ENCODE results near the gene BANP. TPM values are rescaled to one million over a fixed set of nuclear protein-coding genes. Genes with fewer than 3 reads are reported as not detected.

The BANP gene
- total RNA-seq, 2 experiments from 2014 or later: 39.6 to 58.0 TPM

DNA sequence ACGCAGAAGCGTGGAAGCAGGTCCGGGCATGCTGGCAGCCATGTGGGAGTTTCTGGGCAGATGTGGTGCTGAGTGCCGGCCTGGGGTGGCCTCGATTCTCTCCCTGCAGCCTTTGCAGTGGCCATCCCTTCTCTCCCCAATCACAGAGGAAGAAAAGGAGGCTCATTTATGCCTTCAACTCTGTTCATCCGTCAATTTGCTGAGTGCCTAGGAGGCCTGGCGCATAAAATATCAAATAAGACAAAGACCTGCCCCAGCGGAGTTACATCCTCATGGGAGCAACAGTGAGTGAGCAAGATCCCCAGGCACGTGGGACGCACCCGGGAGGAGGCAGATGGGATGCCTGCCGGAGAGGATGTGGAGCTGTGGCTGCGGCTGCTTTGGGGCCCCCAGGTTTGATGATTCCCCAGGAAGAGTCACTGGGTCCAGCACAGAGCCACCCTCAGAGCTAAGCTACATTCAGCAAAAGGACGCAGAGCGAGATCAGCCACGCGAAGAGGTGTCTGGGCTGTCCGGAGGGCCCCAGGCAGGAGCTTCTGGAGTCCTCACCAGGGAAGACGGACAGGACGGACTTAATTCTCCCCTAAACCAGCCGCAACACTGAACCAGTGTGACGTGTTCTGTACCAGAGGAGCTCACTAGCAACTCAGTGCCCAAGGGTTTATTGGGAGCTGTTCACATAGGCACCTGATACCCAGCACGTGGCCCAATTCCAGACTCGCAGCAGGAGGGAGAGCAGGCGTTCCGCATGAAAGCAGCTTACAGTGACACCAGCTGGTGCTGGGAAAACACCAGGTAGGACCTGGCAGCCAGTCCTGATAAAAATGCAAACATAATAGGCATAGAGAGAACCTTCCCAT is 26.2 kb upstream of the BANP start:
- no peak overlapping the region for H3K4me2 ChIP-seq (ENCODE audit: low read length)
- BruUV-seq (replicated peaks): no TSS peak
- no peaks in the 10 kb centered on the region for H3K36me3 ChIP-seq (ENCODE audit: insufficient read depth, low read length)
- no peaks in the 10 kb centered on the region for H4K20me1 ChIP-seq (ENCODE audit: insufficient read depth, low read length)
- H3K9me2 ChIP-seq (ENCODE audit: insufficient read depth, low read length): no peaks in the 10 kb centered on the region
- H3K4me1 ChIP-seq (ENCODE audit: insufficient read depth, low read length, poor library complexity, severe bottlenecking): peaks cover 5% of the 10 kb centered on the region
- DNase-seq (ENCODE audit: low spot score): no peak
- intact Hi-C loops (cut with micrococcal nuclease; ENCODE audit: unreplicated experiment): no loop called here
- no peak overlapping the region for H2AFZ ChIP-seq (ENCODE audit: low read length)
- no peak overlapping the region for H3K4me3 ChIP-seq (ENCODE audit: low read depth, low read length, poor library complexity, severe bottlenecking)
- ChIA-PET POLR2A (no interaction called here), CTCF (ENCODE audit: unreplicated experiment) (no interaction called here)
- no peaks in the 10 kb centered on the region for H3K79me2 ChIP-seq (ENCODE audit: insufficient read depth, low read depth, low read length)
- no peaks in the 10 kb centered on the region for H3K9me3 ChIP-seq (ENCODE audit: low read length)
- H3K27ac ChIP-seq (ENCODE audit: low read depth, low read length, poor library complexity, severe bottlenecking): no peak overlapping the region
- TF ChIP-seq CTCF (conservative IDR thresholded peaks at IDR 0.05; ENCODE audit: low read length): no peak
- no peak for TF ChIP-seq EZH2phosphoT487 (IDR thresholded peaks at IDR 0.05; ENCODE audit: borderline replicate concordance, low read depth, low read length)

- TF ChIP-seq EZH2phosphoT487 (IDR thresholded peaks at IDR 0.05; ENCODE audit: borderline replicate concordance, low read depth, low read length) (no peak), CTCF (conservative IDR thresholded peaks at IDR 0.05; ENCODE audit: low read length) (no peak)
- ChIA-PET CTCF (ENCODE audit: unreplicated experiment) (no interaction called here), POLR2A (interaction anchor here (0.6 kb wide), 2 partner anchors 10 to 1258 kb away, joined by 3 read pairs; partner anchors contain the start of gene CA5A)
- no TSS peak for BruUV-seq (replicated peaks)
- no peak overlapping the region for H2AFZ ChIP-seq (ENCODE audit: low read length)
- no peak overlapping the region for H3K27ac ChIP-seq (ENCODE audit: low read depth, low read length, poor library complexity, severe bottlenecking)
- no peak overlapping the region for H3K4me2 ChIP-seq (ENCODE audit: low read length)
- no peaks in the 10 kb centered on the region for H4K20me1 ChIP-seq (ENCODE audit: insufficient read depth, low read length)
- no peak overlapping the region for H3K4me3 ChIP-seq (ENCODE audit: low read depth, low read length, poor library complexity, severe bottlenecking)
- peaks cover 5% of the 10 kb centered on the region for H3K4me1 ChIP-seq (ENCODE audit: insufficient read depth, low read length, poor library complexity, severe bottlenecking)
- DNase-seq (ENCODE audit: low spot score): no peak
- intact Hi-C loops (cut with micrococcal nuclease; ENCODE audit: unreplicated experiment): no loop called here
- no peaks in the 10 kb centered on the region for H3K36me3 ChIP-seq (ENCODE audit: insufficient read depth, low read length)
- no peaks in the 10 kb centered on the region for H3K9me2 ChIP-seq (ENCODE audit: insufficient read depth, low read length)
- no peaks in the 10 kb centered on the region for H3K9me3 ChIP-seq (ENCODE audit: low read length)
- H3K79me2 ChIP-seq (ENCODE audit: insufficient read depth, low read depth, low read length): no peaks in the 10 kb centered on the region
Measured at GRCh38 chr16:87926246-87927194, 24.7 kb upstream of the BANP start.
